H1 (cell line): ENCODE results near the gene PLCXD1. TPM values are rescaled to one million over a fixed set of nuclear protein-coding genes. Genes with fewer than 3 reads are reported as not detected.

ENCODE experiments used
- CTCF ChIA-PET: fragments of 300-600 bp; sonication (Branson Sonifier 250); formaldehyde crosslinking; loops from one replicate; lab custom pipeline; 2021; ENCODE audit not compliant: partially characterized antibody; lab: Charles Lee
- POLR2A ChIA-PET: fragments of 300-600 bp; sonication (Branson Sonifier 250); formaldehyde crosslinking; loops from one replicate; lab custom pipeline; 2021; ENCODE audit warnings: inconsistent platforms; ENCODE audit not compliant: partially characterized antibody; lab: Charles Lee
- DNase-seq, 2 experiments: peaks; one replicate each; pipeline versions ENCODE4 v3.0.0 to v3.0.0-alpha.2; 2010 to 2022; ENCODE audit warnings: low spot score in 2 of 2, low read depth in 1 of 2, mixed read lengths in 1 of 2
- FAIRE-seq: peaks from 2 replicates; lab custom pipeline; 2011; peaks lifted over from hg19 to GRCh38; lab: Jason Lieb, UNC
- H2AFZ ChIP-seq: 2 replicates; pipeline ENCODE4 v1.8.1; 2012; ENCODE audit warnings: low read length, inconsistent platforms
- H2AK5ac ChIP-seq: 2 replicates; pipeline ENCODE4 v1.6.1; 2013; ENCODE audit warnings: low read depth, low read length
- H2BK120ac ChIP-seq: replicated peaks from 2 replicates; pipeline ENCODE3; 2013; ENCODE audit warnings: low read depth, low read length, inconsistent platforms
- H2BK12ac ChIP-seq: 2 replicates; pipeline ENCODE4 v1.6.1; 2013; ENCODE audit warnings: low read depth, low read length
- H2BK15ac ChIP-seq: 2 replicates; pipeline ENCODE4 v1.6.1; 2013; ENCODE audit warnings: low read length
- H2BK20ac ChIP-seq: 2 replicates; pipeline ENCODE4 v1.6.1; 2013; ENCODE audit warnings: low read length
- H2BK5ac ChIP-seq: 2 replicates; pipeline ENCODE4 v1.6.1; 2013; ENCODE audit warnings: low read depth, low read length
- H3K14ac ChIP-seq: 2 replicates; pipeline ENCODE4 v1.6.1; 2013; ENCODE audit warnings: inconsistent platforms; ENCODE audit not compliant: insufficient read length
- H3K18ac ChIP-seq: 2 replicates; pipeline ENCODE4 v1.6.1; 2013; ENCODE audit warnings: low read length; ENCODE audit errors: extremely low read depth
- H3K23ac ChIP-seq: 2 replicates; pipeline ENCODE4 v1.6.1; 2013; ENCODE audit warnings: inconsistent platforms; ENCODE audit not compliant: insufficient read length
- H3K23me2 ChIP-seq: 2 replicates; pipeline ENCODE4 v1.6.1; 2013; ENCODE audit warnings: low read depth, low read length
- H3K27ac ChIP-seq: 2 replicates; pipeline ENCODE4 v1.6.1; 2011; ENCODE audit warnings: low read depth, low read length, inconsistent platforms
- H3K27me3 ChIP-seq, 4 experiments: replicated peaks in 1 of 4; 1 replicate in 1 of 4; 2 replicates in 3 of 4; pipeline versions ENCODE4 v1.6.1 to v1.8.1; 2011 to 2013; ENCODE audit warnings: low read length in 3 of 4, mild to moderate bottlenecking in 3 of 4, inconsistent platforms in 2 of 4, mixed read lengths in 2 of 4, moderate library complexity in 1 of 4; ENCODE audit not compliant: control insufficient read depth in 3 of 4, insufficient read depth in 3 of 4; ENCODE audit errors: extremely low read depth in 1 of 4
- H3K36me3 ChIP-seq, 4 experiments: 2 replicates each; pipeline versions ENCODE4 v1.6.1 to v1.8.1; 2011 to 2013; ENCODE audit warnings: mild to moderate bottlenecking in 4 of 4, low read length in 3 of 4, moderate library complexity in 2 of 4, control low read depth in 1 of 4, inconsistent platforms in 1 of 4; ENCODE audit not compliant: insufficient read depth in 4 of 4, control insufficient read depth in 2 of 4
- H3K4ac ChIP-seq: replicated peaks from 2 replicates; pipeline ENCODE3; 2013; ENCODE audit warnings: low read length, low read depth, mixed read lengths, inconsistent platforms; ENCODE audit not compliant: insufficient read length
- H3K4me1 ChIP-seq, 4 experiments: replicated peaks in 1 of 4; 1 replicate in 1 of 4; 2 replicates in 3 of 4; pipeline versions ENCODE4 v1.6.1 to v1.8.1; 2011 to 2013; ENCODE audit warnings: low read length in 3 of 4, inconsistent platforms in 2 of 4, mixed read lengths in 1 of 4; ENCODE audit not compliant: insufficient read depth in 4 of 4, control insufficient read depth in 3 of 4
- H3K4me2 ChIP-seq, 2 experiments: 2 replicates each; pipeline versions ENCODE4 v1.6.1 to v1.8.1; 2011 to 2013; ENCODE audit warnings: low read depth in 2 of 2, low read length in 2 of 2, control low read depth in 1 of 2, inconsistent platforms in 1 of 2, mild to moderate bottlenecking in 1 of 2; ENCODE audit not compliant: insufficient read depth in 1 of 2
- H3K4me3 ChIP-seq, 4 experiments: fragments of 200-600, 300-600 bp in 1 of 4; sonication (generic), shearing (Covaris generic), sonication (Bioruptor Twin) in 1 of 4; 2 replicates each; pipeline versions ENCODE4 v1.5.1 to v1.8.1; 2011 to 2016; ENCODE audit warnings: low read length in 4 of 4, low read depth in 3 of 4, control low read depth in 2 of 4, inconsistent platforms in 2 of 4, mild to moderate bottlenecking in 2 of 4, mixed read lengths in 1 of 4, moderate library complexity in 1 of 4; ENCODE audit not compliant: insufficient read depth in 2 of 4; ENCODE audit errors: extremely low read depth in 1 of 4
- H3K56ac ChIP-seq: replicated peaks from 2 replicates; pipeline ENCODE3; 2013; ENCODE audit warnings: low read depth, mild to moderate bottlenecking, mixed read lengths, low read length, inconsistent platforms; ENCODE audit not compliant: insufficient read length
- H3K79me1 ChIP-seq: 2 replicates; pipeline ENCODE4 v1.6.1; 2013; ENCODE audit warnings: low read depth, low read length, control low read depth
- H3K79me2 ChIP-seq, 2 experiments: 2 replicates each; pipeline versions ENCODE4 v1.6.1 to v1.8.1; 2012 to 2013; ENCODE audit warnings: low read length in 2 of 2, mild to moderate bottlenecking in 2 of 2, inconsistent platforms in 1 of 2; ENCODE audit not compliant: insufficient read depth in 2 of 2, control insufficient read depth in 1 of 2
- H3K9ac ChIP-seq, 4 experiments: replicated peaks in 1 of 4; 1 replicate in 1 of 4; 2 replicates in 3 of 4; pipeline versions ENCODE4 v1.6.1 to v1.8.1; 2011 to 2013; ENCODE audit warnings: low read depth in 3 of 4, low read length in 3 of 4, control low read depth in 2 of 4, mild to moderate bottlenecking in 2 of 4, moderate library complexity in 2 of 4, inconsistent platforms in 1 of 4; ENCODE audit errors: extremely low read depth in 1 of 4
- H3K9me3 ChIP-seq, 2 experiments: 2 replicates each; pipeline versions ENCODE4 v1.6.1 to v1.8.1; 2012 to 2013; ENCODE audit warnings: mild to moderate bottlenecking in 2 of 2, moderate library complexity in 2 of 2, control low read depth in 1 of 2, inconsistent platforms in 1 of 2, low read depth in 1 of 2, low read length in 1 of 2, mixed read lengths in 1 of 2; ENCODE audit not compliant: insufficient read depth in 2 of 2
- H4K20me1 ChIP-seq, 2 experiments: replicated peaks in 1 of 2; 2 replicates each; pipeline versions ENCODE3 to v1.8.1; 2011 to 2013; ENCODE audit warnings: inconsistent platforms in 2 of 2, low read length in 2 of 2, mild to moderate bottlenecking in 1 of 2; ENCODE audit not compliant: insufficient read depth in 2 of 2, control insufficient read depth in 1 of 2
- H4K5ac ChIP-seq: 2 replicates; pipeline ENCODE4 v1.6.1; 2013; ENCODE audit warnings: low read length, low read depth, mixed read lengths, inconsistent platforms; ENCODE audit not compliant: insufficient read length
- H4K8ac ChIP-seq: 2 replicates; pipeline ENCODE4 v1.8.0; 2013; ENCODE audit warnings: mild to moderate bottlenecking, moderate library complexity, low read length, inconsistent platforms; ENCODE audit not compliant: insufficient read depth; ENCODE audit errors: extremely low read depth
- H4K91ac ChIP-seq: replicated peaks from 2 replicates; pipeline ENCODE3; 2013; ENCODE audit warnings: low read length, mixed read lengths, inconsistent platforms; ENCODE audit not compliant: insufficient read length
- ATF3 ChIP-seq: IDR thresholded peaks from 2 replicates; pipeline ENCODE4 v1.6.1; 2011; ENCODE audit warnings: low read depth, mild to moderate bottlenecking, low read length; ENCODE audit not compliant: insufficient read depth
- POLR2A ChIP-seq, 2 experiments: IDR thresholded peaks; 1 replicate in 1 of 2; 2 replicates in 1 of 2; pipeline ENCODE4 v1.6.1; 2011; ENCODE audit warnings: low read depth in 2 of 2, low read length in 2 of 2, mild to moderate bottlenecking in 2 of 2; ENCODE audit errors: control extremely low read depth in 1 of 2
- POLR2AphosphoS5 ChIP-seq: IDR thresholded peaks from 2 replicates; pipeline ENCODE4 v1.6.1; 2011; ENCODE audit warnings: low read depth, low read length
- RNF2 ChIP-seq: fragments of 200-900, 300-1000 bp; sonication (generic); IDR thresholded peaks from 2 replicates; pipeline ENCODE4 v1.7.1; 2016; ENCODE audit warnings: borderline replicate concordance, low read depth, mild to moderate bottlenecking, antibody characterized with exemption, low read length; ENCODE audit not compliant: poor library complexity, severe bottlenecking; ENCODE audit errors: missing control alignments
- SUZ12 ChIP-seq: fragments of 200-600 bp; sonication (generic); IDR thresholded peaks from 2 replicates; pipeline ENCODE4 v1.6.1; 2012; ENCODE audit warnings: mild to moderate bottlenecking, inconsistent platforms, low read length, moderate library complexity, mixed read lengths
- WGBS, 2 experiments: shearing (Covaris generic) in 1 of 2; methylation state at CpG; one replicate each; pipeline versions ENCODE4 v1.1.6 to v1.1.7; 2013 to 2015; ENCODE audit warnings: low lambda C conversion rate in 2 of 2, mixed read lengths in 2 of 2, inconsistent platforms in 1 of 2, low coverage in 1 of 2, missing lambda C conversion rate in 1 of 2; ENCODE audit not compliant: insufficient replicate concordance in 2 of 2, insufficient coverage in 1 of 2, insufficient read length in 1 of 2; ENCODE audit errors: extremely low coverage in 1 of 2, missing lambda C conversion rate in 1 of 2; 5-methylcytosine and 5-hydroxymethylcytosine counted together
- polyA plus RNA-seq, 7 experiments: library from polyadenylated mRNA; depleted of rRNA in 3 of 7; stranded (reverse) in 5 of 7; unstranded in 2 of 7; fragments of >200 nt in 5 of 7; fragments of 200-250 nt in 2 of 7; gene quantifications; 1 replicate in 5 of 7; 2 replicates in 1 of 7; 4 replicates in 1 of 7; pipeline versions ENCODE4 v1.2.1 to v1.2.3, GENCODE V29; 2011 to 2013; ENCODE audit warnings: missing spikeins in 2 of 7, mixed read lengths in 2 of 7
- total RNA-seq: library from RNA; stranded (reverse); fragmentation: NEBNext Ultra II Directional; extraction: Animal tissue kit (Norgen Biotek cat#: 25700); gene quantifications from 2 replicates; pipeline ENCODE4 v1.2.1, GENCODE V29; 2021

Gene PLCXD1
- total and polyA plus RNA-seq, 2 of the 8 experiments (the other 6 are each of a cell fraction or from before 2014, with no cell fraction given) = 93.6 to 124 TPM

GRCh38 chrX:331825-332495 lies 50.8 kb downstream of the PLCXD1 start:
- no peaks in the 10 kb centered on the region for H3K9me3 ChIP-seq
- no peak overlapping the region for H3K27ac ChIP-seq
- H4K8ac ChIP-seq = no peak overlapping the region; the same call in 1 of the 2 replicates
- POLR2A ChIA-PET = no interaction called here
- no peak overlapping the region for H2AFZ ChIP-seq
- no peak overlapping the region for H2BK120ac ChIP-seq
- no peak overlapping the region for H3K4ac ChIP-seq
- CTCF ChIA-PET = no interaction called here
- no peak overlapping the region for H2BK12ac ChIP-seq
- H3K79me1 ChIP-seq = no peaks in the 10 kb centered on the region; the same call in 1 of the 2 replicates
- no peak overlapping the region for H4K91ac ChIP-seq
- no peak overlapping the region for H2BK15ac ChIP-seq
- H3K23ac ChIP-seq = no peak overlapping the region
- peak overlapping the region; percentile 46 to 96 for H3K4me2 ChIP-seq
- H4K5ac ChIP-seq = no peak overlapping the region
- H2BK20ac ChIP-seq = no peak overlapping the region
- DNase-seq (no peak), FAIRE-seq (no peak)
- H3K56ac ChIP-seq = no peak overlapping the region
- no peak overlapping the region for H2BK5ac ChIP-seq
- no peak overlapping the region; a peak in 1 of 7 replicates for H3K9ac ChIP-seq
- peak overlapping the region in 3 of 4 experiments; percentile 38 to 55 (median 47); a peak in 6 of 8 replicates for H3K4me3 ChIP-seq
- H2AK5ac ChIP-seq = no peak overlapping the region
- no peak overlapping the region for H3K18ac ChIP-seq
- H3K4me1 ChIP-seq = peaks cover 0 to 5% (median 2%) of the 10 kb centered on the region in 4 experiments; a peak in 3 of 7 replicates
- H3K14ac ChIP-seq = no peak overlapping the region
- peaks cover 0 to 2% (median 0%) of the 10 kb centered on the region in 4 experiments; a peak in 1 of 7 replicates for H3K27me3 ChIP-seq
- 58% methylated on average over 30 of the region's 35 CpGs; no CpG with 5 or more reads in 1 of the 2 experiments for WGBS, 2 experiments
- H3K36me3 ChIP-seq = peaks cover 0 to 20% (median 6%) of the 10 kb centered on the region in 4 experiments; a peak in 5 of 8 replicates
- H3K79me2 ChIP-seq = no peaks in the 10 kb centered on the region
- H3K23me2 ChIP-seq = no peaks in the 10 kb centered on the region
- TF ChIP-seq SUZ12 (no peak), ATF3 (no peak), POLR2AphosphoS5 (peak; percentile 3; the same call in 1 of the 2 replicates), RNF2 (no peak), POLR2A (IDR thresholded peaks at IDR 0.05; ENCODE audit: control extremely low read depth in 1 of 2, low read depth in 2 of 2, low read length in 2 of 2) (0 out of 3 replicates have a peak, but pooled peaks of 1 of the 2 experiments have one; percentile 43)
- TF ChIP-seq, all 59 proteins: peak for 2
- peaks cover 0 to 13% of the 10 kb centered on the region in 2 experiments for H4K20me1 ChIP-seq
